Measurements from ENCODE around the gene UGT1A9. TPM values are rescaled to one million over a fixed set of nuclear protein-coding genes. Genes with fewer than 3 reads are reported as not detected.
A peak's percentile ranks its signal among the peaks of the same experiment; 100 is the strongest.

UGT1A9 gene
- total and polyA plus RNA-seq, 2 of the 13 experiments (the other 11 are each of a cell fraction or from before 2014, with no cell fraction given) = 0.07 TPM; not detected in 1

DNA sequence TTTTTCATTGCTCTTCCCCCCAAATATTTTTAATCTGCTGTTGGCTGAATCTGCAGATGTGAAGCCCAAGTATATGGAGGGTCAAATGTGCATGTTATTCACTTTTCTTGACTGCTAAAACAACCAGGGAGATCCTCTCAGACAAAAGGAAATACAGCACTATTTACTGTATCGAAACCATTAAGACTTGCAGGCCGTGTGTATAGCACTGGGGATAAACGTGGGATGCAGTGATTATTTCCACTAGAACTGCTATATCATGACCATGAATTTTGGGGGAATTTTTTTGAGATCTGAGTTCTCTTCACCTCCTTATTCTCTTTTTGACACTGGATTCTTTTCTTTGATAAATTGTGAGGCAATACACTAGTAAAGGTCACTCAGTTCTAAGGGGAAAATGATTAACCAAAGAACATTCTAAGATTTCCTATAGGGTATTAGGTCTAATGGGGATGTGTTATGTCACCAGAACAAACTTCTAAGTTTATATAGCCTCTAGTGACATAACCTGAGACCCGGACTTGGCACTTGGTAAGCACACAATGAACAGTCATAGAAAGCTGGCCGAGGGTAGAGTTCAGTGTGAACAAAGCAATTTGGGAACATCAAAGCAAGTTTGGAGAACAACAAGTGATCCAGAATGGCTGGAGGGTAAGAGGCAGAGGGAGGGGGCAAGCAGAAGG is 73.5 kb downstream of the UGT1A9 start (continued):
- TF ChIP-seq TCF7 (IDR thresholded peaks at IDR 0.05; ENCODE audit: low read depth) (peak; percentile 100), KMT2A (CRISPR knock-in tag; IDR thresholded peaks at IDR 0.05) (no peak), CHCHD3 (CRISPR knock-in tag; IDR thresholded peaks at IDR 0.05) (0 out of 2 replicates have a peak, but pooled peaks have one; percentile 42), RBFOX2 (IDR thresholded peaks at IDR 0.05; ENCODE audit: low read depth, low read length) (no peak), SSRP1 (CRISPR knock-in tag; IDR thresholded peaks at IDR 0.05) (no peak), GFI1 (CRISPR knock-in tag; IDR thresholded peaks at IDR 0.05; ENCODE audit: borderline replicate concordance) (peak; percentile 95), ZNF713 (CRISPR knock-in tag; IDR thresholded peaks at IDR 0.05) (no peak), ZBTB1 (CRISPR knock-in tag; IDR thresholded peaks at IDR 0.05; ENCODE audit: borderline replicate concordance) (no peak), DR1 (CRISPR knock-in tag; IDR thresholded peaks at IDR 0.05) (no peak), ZNF841 (CRISPR knock-in tag; IDR thresholded peaks at IDR 0.05; ENCODE audit: borderline replicate concordance) (no peak), ZNF451 (CRISPR knock-in tag; IDR thresholded peaks at IDR 0.05) (no peak)
- TF ChIP-seq, protein P1, sequence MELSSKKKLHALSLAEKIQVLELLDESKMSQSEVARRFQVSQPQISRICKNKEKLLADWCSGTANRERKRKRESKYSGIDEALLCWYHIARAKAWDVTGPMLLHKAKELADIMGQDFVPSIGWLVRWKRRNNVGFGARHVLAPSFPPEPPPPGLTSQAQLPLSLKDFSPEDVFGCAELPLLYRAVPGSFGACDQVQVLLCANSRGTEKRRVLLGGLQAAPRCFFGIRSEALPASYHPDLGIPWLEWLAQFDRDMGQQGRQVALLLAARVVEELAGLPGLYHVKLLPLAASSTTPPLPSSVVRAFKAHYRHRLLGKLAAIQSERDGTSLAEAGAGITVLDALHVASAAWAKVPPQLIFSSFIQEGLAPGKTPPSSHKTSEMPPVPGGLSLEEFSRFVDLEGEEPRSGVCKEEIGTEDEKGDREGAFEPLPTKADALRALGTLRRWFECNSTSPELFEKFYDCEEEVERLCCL (CRISPR knock-in tag; IDR thresholded peaks at IDR 0.05; ENCODE audit: borderline replicate concordance) = 0 out of 2 replicates have a peak, but pooled peaks have one; percentile 72
- TF ChIP-seq, protein P2, sequence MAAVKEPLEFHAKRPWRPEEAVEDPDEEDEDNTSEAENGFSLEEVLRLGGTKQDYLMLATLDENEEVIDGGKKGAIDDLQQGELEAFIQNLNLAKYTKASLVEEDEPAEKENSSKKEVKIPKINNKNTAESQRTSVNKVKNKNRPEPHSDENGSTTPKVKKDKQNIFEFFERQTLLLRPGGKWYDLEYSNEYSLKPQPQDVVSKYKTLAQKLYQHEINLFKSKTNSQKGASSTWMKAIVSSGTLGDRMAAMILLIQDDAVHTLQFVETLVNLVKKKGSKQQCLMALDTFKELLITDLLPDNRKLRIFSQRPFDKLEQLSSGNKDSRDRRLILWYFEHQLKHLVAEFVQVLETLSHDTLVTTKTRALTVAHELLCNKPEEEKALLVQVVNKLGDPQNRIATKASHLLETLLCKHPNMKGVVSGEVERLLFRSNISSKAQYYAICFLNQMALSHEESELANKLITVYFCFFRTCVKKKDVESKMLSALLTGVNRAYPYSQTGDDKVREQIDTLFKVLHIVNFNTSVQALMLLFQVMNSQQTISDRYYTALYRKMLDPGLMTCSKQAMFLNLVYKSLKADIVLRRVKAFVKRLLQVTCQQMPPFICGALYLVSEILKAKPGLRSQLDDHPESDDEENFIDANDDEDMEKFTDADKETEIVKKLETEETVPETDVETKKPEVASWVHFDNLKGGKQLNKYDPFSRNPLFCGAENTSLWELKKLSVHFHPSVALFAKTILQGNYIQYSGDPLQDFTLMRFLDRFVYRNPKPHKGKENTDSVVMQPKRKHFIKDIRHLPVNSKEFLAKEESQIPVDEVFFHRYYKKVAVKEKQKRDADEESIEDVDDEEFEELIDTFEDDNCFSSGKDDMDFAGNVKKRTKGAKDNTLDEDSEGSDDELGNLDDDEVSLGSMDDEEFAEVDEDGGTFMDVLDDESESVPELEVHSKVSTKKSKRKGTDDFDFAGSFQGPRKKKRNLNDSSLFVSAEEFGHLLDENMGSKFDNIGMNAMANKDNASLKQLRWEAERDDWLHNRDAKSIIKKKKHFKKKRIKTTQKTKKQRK (IDR thresholded peaks at IDR 0.05; ENCODE audit: low read length) = no peak
- TF ChIP-seq, protein P3, sequence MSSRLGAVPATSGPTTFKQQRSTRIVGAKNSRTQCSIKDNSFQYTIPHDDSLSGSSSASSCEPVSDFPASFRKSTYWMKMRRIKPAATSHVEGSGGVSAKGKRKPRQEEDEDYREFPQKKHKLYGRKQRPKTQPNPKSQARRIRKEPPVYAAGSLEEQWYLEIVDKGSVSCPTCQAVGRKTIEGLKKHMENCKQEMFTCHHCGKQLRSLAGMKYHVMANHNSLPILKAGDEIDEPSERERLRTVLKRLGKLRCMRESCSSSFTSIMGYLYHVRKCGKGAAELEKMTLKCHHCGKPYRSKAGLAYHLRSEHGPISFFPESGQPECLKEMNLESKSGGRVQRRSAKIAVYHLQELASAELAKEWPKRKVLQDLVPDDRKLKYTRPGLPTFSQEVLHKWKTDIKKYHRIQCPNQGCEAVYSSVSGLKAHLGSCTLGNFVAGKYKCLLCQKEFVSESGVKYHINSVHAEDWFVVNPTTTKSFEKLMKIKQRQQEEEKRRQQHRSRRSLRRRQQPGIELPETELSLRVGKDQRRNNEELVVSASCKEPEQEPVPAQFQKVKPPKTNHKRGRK (CRISPR knock-in tag; IDR thresholded peaks at IDR 0.05) = no peak
- TF ChIP-seq, protein P4, sequence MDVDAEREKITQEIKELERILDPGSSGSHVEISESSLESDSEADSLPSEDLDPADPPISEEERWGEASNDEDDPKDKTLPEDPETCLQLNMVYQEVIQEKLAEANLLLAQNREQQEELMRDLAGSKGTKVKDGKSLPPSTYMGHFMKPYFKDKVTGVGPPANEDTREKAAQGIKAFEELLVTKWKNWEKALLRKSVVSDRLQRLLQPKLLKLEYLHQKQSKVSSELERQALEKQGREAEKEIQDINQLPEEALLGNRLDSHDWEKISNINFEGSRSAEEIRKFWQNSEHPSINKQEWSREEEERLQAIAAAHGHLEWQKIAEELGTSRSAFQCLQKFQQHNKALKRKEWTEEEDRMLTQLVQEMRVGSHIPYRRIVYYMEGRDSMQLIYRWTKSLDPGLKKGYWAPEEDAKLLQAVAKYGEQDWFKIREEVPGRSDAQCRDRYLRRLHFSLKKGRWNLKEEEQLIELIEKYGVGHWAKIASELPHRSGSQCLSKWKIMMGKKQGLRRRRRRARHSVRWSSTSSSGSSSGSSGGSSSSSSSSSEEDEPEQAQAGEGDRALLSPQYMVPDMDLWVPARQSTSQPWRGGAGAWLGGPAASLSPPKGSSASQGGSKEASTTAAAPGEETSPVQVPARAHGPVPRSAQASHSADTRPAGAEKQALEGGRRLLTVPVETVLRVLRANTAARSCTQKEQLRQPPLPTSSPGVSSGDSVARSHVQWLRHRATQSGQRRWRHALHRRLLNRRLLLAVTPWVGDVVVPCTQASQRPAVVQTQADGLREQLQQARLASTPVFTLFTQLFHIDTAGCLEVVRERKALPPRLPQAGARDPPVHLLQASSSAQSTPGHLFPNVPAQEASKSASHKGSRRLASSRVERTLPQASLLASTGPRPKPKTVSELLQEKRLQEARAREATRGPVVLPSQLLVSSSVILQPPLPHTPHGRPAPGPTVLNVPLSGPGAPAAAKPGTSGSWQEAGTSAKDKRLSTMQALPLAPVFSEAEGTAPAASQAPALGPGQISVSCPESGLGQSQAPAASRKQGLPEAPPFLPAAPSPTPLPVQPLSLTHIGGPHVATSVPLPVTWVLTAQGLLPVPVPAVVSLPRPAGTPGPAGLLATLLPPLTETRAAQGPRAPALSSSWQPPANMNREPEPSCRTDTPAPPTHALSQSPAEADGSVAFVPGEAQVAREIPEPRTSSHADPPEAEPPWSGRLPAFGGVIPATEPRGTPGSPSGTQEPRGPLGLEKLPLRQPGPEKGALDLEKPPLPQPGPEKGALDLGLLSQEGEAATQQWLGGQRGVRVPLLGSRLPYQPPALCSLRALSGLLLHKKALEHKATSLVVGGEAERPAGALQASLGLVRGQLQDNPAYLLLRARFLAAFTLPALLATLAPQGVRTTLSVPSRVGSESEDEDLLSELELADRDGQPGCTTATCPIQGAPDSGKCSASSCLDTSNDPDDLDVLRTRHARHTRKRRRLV (CRISPR knock-in tag; IDR thresholded peaks at IDR 0.05) = peak; percentile 43; the same call in 1 of the 2 replicates
